D721Med (cell line): Measurements from ENCODE around the gene NEURL1.

Experiments used
- DNase-seq: peaks from one replicate; pipeline ENCODE4 v3.0.0; 2011; ENCODE audit warnings: low spot score; ENCODE audit not compliant: insufficient read length
- FAIRE-seq: peaks from 2 replicates; lab custom pipeline; 2011; peaks lifted over from hg19 to GRCh38; lab: Jason Lieb, UNC
- CTCF ChIP-seq: IDR thresholded peaks from 2 replicates; pipeline ENCODE4 v1.5.1; 2012; ENCODE audit warnings: mild to moderate bottlenecking, control low read depth; ENCODE audit not compliant: insufficient read depth; ENCODE audit errors: missing control alignments

Gene NEURL1

GRCh38 chr10:103493916-103494877 lies 692 bp downstream of the NEURL1 start:
- TF ChIP-seq CTCF: no peak
- DNase-seq: no peak
- FAIRE-seq: no peak

- FAIRE-seq (no peak), DNase-seq (no peak)
- TF ChIP-seq CTCF: no peak
Measured at GRCh38 chr10:103495321-103495720, 1.8 kb downstream of the NEURL1 start.

GRCh38 chr10:103497161-103497915 lies 3.8 kb downstream of the NEURL1 start:
- FAIRE-seq (no peak), DNase-seq (no peak)
- TF ChIP-seq CTCF: no peak

GRCh38 chr10:103498936-103499638 lies 5.6 kb downstream of the NEURL1 start:
- FAIRE-seq (no peak), DNase-seq (no peak)
- no peak for TF ChIP-seq CTCF

GRCh38 chr10:103499881-103500280 lies 6.4 kb downstream of the NEURL1 start:
- no peak for DNase-seq
- TF ChIP-seq CTCF: no peak
- FAIRE-seq: no peak

- no peak for FAIRE-seq
- no peak for TF ChIP-seq CTCF
- DNase-seq: no peak
Measured at GRCh38 chr10:103500481-103500880, 7.0 kb downstream of the NEURL1 start.
